A673 (cell line): ENCODE data around the gene PTPRK. TPM values are rescaled to one million over a fixed set of nuclear protein-coding genes. Genes with fewer than 3 reads are reported as not detected.

Experiments
- BruUV-seq: library from RNA; stranded (reverse); fragments of 400-500 nt; replicated peaks from 2 replicates; lab custom pipeline; 2021; lab: Mats Ljungman, UMichigan
- CTCF ChIA-PET: fragments of 300-600 bp; sonication (Branson Sonifier 250); formaldehyde crosslinking; loops from one replicate; lab custom pipeline; 2022; ENCODE audit warnings: antibody characterized with exemption; lab: Charles Lee
- POLR2A ChIA-PET: fragments of 300-600 bp; sonication (Branson Sonifier 250); formaldehyde crosslinking; loops from one replicate; lab custom pipeline; 2022; ENCODE audit warnings: antibody characterized with exemption; ENCODE audit not compliant: low non-redundant PET; lab: Charles Lee
- DNase-seq: peaks from one replicate; pipeline ENCODE4 v3.0.0-alpha.2; 2015; ENCODE audit warnings: low spot score
- H3K27ac ChIP-seq: fragments of 200-600 bp; sonication (generic); 2 replicates; pipeline ENCODE4 v1.5.1; 2016; ENCODE audit warnings: mixed run types, low read depth, mild to moderate bottlenecking, mixed read lengths, antibody characterized with exemption, low read length; ENCODE audit not compliant: poor library complexity, severe bottlenecking
- H3K27me3 ChIP-seq: fragments of 200-600 bp; sonication (generic); replicated peaks from 2 replicates; pipeline ENCODE4 v1.6.1; 2017; ENCODE audit warnings: mixed run types, low read depth, mild to moderate bottlenecking, mixed read lengths, antibody characterized with exemption, low read length; ENCODE audit not compliant: insufficient read depth, poor library complexity
- H3K36me3 ChIP-seq: fragments of 200-600 bp; sonication (generic); 2 replicates; pipeline ENCODE4 v1.6.1; 2016; ENCODE audit warnings: mixed run types, mild to moderate bottlenecking, mixed read lengths, antibody characterized with exemption, low read length; ENCODE audit not compliant: insufficient read depth, poor library complexity, severe bottlenecking
- H3K4me1 ChIP-seq: fragments of 200-600 bp; sonication (generic); 2 replicates; pipeline ENCODE4 v1.6.1; 2017; ENCODE audit warnings: mixed run types, mild to moderate bottlenecking, mixed read lengths, antibody characterized with exemption, low read length; ENCODE audit not compliant: insufficient read depth, poor library complexity, severe bottlenecking
- H3K4me3 ChIP-seq: fragments of 200-600 bp; sonication (generic); 2 replicates; pipeline ENCODE4 v1.5.1; 2016; ENCODE audit warnings: low read depth, mixed run types, mild to moderate bottlenecking, mixed read lengths, low read length; ENCODE audit not compliant: poor library complexity, severe bottlenecking
- H3K9me3 ChIP-seq: fragments of 200-600 bp; sonication (generic); 2 replicates; pipeline ENCODE4 v1.6.1; 2016; ENCODE audit warnings: mixed run types, low read depth, mild to moderate bottlenecking, mixed read lengths, antibody characterized with exemption, low read length; ENCODE audit not compliant: poor library complexity, severe bottlenecking
- CTCF ChIP-seq: fragments of 300-800, 200-600 bp; sonication (generic); conservative IDR thresholded peaks from 2 replicates; pipeline ENCODE4 v1.5.1; 2017; ENCODE audit warnings: low read depth, mild to moderate bottlenecking, antibody characterized with exemption, low read length, moderate library complexity, mixed read lengths
- EZH2 ChIP-seq: fragments of 200-600 bp; sonication (generic); IDR thresholded peaks from 2 replicates; pipeline ENCODE4 v1.6.1; 2017; ENCODE audit warnings: borderline replicate concordance, low read depth, mild to moderate bottlenecking, mixed read lengths, antibody characterized with exemption, low read length; ENCODE audit not compliant: poor library complexity, severe bottlenecking
- intact Hi-C: fragments of 100-400 bp; cut with micrococcal nuclease; formaldehyde crosslinking; loops from one replicate; pipeline ENCODE4 v1.10.0; 2022; ENCODE audit not compliant: unreplicated experiment
- total RNA-seq: library from RNA; stranded (reverse); gene quantifications from 2 replicates; pipeline ENCODE4 v1.2.3, GENCODE V29; 2021

Gene PTPRK
- total RNA-seq, 1 experiment from 2014 or later: 77.3 TPM

- H3K4me1 ChIP-seq: no peaks in the 10 kb centered on the region
- no peaks in the 10 kb centered on the region for H3K36me3 ChIP-seq
- ChIA-PET POLR2A (no interaction called here), CTCF (no interaction called here)
- H3K4me3 ChIP-seq: no peak overlapping the region
- no peak for DNase-seq
- intact Hi-C loops: no loop called here
- TF ChIP-seq CTCF (no peak), EZH2 (no peak)
- H3K9me3 ChIP-seq: no peaks in the 10 kb centered on the region
- no peak overlapping the region for H3K27ac ChIP-seq
- no TSS peak for BruUV-seq
- no peaks in the 10 kb centered on the region for H3K27me3 ChIP-seq
Measured at GRCh38 chr6:128316258-128316929, 204.0 kb downstream of the PTPRK start.

DNA sequence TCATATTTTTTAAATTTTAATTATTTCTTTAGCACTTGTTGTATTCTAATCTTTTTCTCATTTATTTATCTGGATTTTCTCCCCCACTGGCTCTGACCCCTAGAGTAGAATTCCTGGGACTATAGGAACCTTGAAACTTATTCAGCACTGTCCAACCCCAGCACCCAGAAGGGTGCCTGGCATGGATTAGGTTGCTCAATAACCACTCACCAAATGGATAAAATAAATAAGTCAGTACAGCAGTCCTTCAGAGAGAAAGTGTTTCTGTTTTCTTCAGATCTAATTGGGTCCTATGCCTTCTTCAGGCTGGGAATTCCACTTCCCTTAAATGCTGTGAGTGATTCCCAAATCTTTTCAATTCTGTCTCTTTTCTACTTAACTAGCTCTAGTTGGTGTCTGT lies 206.2 kb downstream of the PTPRK start:
- no peaks in the 10 kb centered on the region for H3K27me3 ChIP-seq
- H3K9me3 ChIP-seq: no peaks in the 10 kb centered on the region
- intact Hi-C loops: no loop called here
- H3K27ac ChIP-seq: no peak overlapping the region
- peaks cover 9% of the 10 kb centered on the region for H3K4me1 ChIP-seq
- no peaks in the 10 kb centered on the region for H3K36me3 ChIP-seq
- no peak for DNase-seq
- BruUV-seq: no TSS peak
- CTCF ChIA-PET: no interaction called here
- TF ChIP-seq CTCF (no peak), EZH2 (no peak)
- no peak overlapping the region for H3K4me3 ChIP-seq
- POLR2A ChIA-PET: no interaction called here

DNA sequence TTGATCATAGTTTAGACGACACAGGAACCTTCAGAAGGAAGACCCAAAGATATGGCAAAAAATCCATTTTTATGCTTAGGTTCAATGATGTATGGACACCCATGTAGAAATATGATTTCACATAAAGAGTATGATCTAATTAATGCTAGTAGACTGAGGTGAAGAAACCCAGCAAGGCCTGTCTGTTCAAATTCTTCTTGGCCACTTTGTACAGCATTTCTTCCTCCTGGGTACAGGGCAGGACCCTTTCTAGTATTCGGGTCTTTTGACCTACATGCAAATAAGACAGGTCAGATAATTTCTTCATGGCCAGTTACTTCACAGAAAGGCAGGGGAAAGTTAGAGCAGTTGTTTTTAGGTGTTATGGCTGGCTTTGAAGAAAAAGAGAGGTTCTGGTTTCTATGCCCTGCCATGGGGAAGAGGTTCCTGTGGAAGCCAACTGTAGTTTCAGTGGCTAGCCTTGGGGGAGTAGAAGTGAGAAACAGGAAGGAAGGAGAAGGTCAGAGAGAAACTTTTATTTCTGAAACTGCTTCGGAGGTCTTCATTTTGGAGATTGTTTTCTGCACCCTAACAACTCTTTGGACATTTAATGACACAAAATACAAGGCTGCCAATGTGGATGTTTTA lies 208.3 kb downstream of the PTPRK start:
- no TSS peak for BruUV-seq
- no peaks in the 10 kb centered on the region for H3K36me3 ChIP-seq
- no peaks in the 10 kb centered on the region for H3K9me3 ChIP-seq
- peaks cover 12% of the 10 kb centered on the region for H3K4me1 ChIP-seq
- no peak overlapping the region for H3K27ac ChIP-seq
- DNase-seq: no peak
- H3K4me3 ChIP-seq: no peak overlapping the region
- TF ChIP-seq EZH2 (no peak), CTCF (no peak)
- no peaks in the 10 kb centered on the region for H3K27me3 ChIP-seq
- CTCF ChIA-PET: no interaction called here
- POLR2A ChIA-PET: no interaction called here
- intact Hi-C loops: no loop called here
